GM19240 (cell line): Measurements from ENCODE around the gene GLT8D1.
"Not testable (repeated sequence)": the region's sequence is repeated elsewhere in the genome, so short reads cannot be mapped to it uniquely, and the experiment has no call there.

Source experiments
- DNase-seq: peaks from one replicate; pipeline ENCODE4 v3.0.0; 2011; ENCODE audit warnings: low spot score; ENCODE audit not compliant: insufficient read length

The GLT8D1 gene

GRCh38 chr3:52681596-52681995 is 24.0 kb downstream of the GLT8D1 start:
- DNase-seq, result no peak

- DNase-seq, result no peak
Observed at GRCh38 chr3:52679811-52680210, 25.8 kb downstream of the GLT8D1 start.

- DNase-seq, result no peak
Observed at GRCh38 chr3:52679199-52679538, 26.4 kb downstream of the GLT8D1 start.

- DNase-seq, result no peak
Observed at GRCh38 chr3:52678265-52679198, 27.1 kb downstream of the GLT8D1 start.

GRCh38 chr3:52676201-52676600 is 29.4 kb downstream of the GLT8D1 start:
- not testable (repeated sequence) for DNase-seq

GRCh38 chr3:52671676-52672075 is 33.9 kb downstream of the GLT8D1 start:
- no peak for DNase-seq

GRCh38 chr3:52670621-52671521 is 34.7 kb downstream of the GLT8D1 start:
- DNase-seq, result peak; percentile 14

GRCh38 chr3:52663098-52663497 is 42.5 kb downstream of the GLT8D1 start:
- no peak for DNase-seq

GRCh38 chr3:52660046-52660445 is 45.5 kb downstream of the GLT8D1 start:
- no peak for DNase-seq

- DNase-seq, result no peak
Observed at GRCh38 chr3:52655895-52656294, 49.7 kb downstream of the GLT8D1 start.

- no peak for DNase-seq
Observed at GRCh38 chr3:52651592-52651991, 54.0 kb downstream of the GLT8D1 start.

GRCh38 chr3:52650439-52650838 is 55.2 kb downstream of the GLT8D1 start:
- no peak for DNase-seq

- DNase-seq, result no peak
Observed at GRCh38 chr3:52649461-52650210, 56.0 kb downstream of the GLT8D1 start.

GRCh38 chr3:52645549-52645948 is 60.0 kb downstream of the GLT8D1 start:
- no peak for DNase-seq
